Activated naive CD4-positive, alpha-beta T cell (primary cell): Measurements from ENCODE around the gene RXRA.
A peak's percentile ranks its signal among the peaks of the same experiment; 100 is the strongest.

ENCODE experiments used
- DNase-seq, 4 experiments: peaks; one replicate each; lab custom pipeline; 2025; lab: John Stamatoyannopoulos, UW

Gene RXRA

DNA sequence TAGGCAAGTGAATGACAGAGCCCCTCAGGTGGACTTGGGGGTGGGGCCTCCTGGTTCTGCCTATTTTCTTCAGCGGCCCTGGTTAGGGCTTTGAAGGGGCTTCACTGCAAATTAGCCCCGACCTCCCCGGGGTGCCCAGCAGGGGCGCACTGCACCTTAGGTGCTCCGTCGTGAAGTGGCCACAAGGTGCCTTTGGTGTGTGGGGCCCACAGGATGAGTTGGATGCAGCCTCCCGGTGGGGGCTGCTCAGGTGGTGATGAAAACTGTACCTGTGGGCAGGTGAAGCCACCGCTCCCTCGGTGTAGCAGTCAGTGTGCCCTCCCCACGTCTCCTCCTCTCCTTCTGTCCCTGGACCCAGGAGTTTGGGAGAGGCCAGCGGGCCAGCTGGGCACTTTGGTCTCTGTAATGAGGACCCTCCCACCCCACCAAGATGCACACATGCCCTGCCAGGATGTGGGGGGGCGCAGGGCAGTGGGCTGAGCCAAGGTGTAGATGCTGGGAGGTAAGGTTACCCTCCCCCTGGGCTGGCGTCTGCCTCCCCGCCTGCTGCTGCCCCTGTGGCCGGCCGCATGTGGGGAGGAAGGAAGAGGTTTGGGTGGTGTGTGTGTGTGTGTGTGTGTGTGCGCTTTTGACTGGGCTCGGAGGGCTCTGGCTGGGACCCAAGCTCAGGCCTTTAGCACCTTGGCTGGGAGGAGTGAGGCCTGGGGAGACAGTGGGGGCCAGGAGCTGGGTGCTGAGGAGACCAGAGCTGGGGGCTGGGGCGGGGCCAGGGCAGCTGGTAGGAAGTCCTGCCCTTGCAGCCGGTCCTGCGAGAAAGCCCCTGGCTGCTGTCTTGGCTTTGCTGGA lies 55.6 kb downstream of the RXRA start:
- no peak for DNase-seq

DNA sequence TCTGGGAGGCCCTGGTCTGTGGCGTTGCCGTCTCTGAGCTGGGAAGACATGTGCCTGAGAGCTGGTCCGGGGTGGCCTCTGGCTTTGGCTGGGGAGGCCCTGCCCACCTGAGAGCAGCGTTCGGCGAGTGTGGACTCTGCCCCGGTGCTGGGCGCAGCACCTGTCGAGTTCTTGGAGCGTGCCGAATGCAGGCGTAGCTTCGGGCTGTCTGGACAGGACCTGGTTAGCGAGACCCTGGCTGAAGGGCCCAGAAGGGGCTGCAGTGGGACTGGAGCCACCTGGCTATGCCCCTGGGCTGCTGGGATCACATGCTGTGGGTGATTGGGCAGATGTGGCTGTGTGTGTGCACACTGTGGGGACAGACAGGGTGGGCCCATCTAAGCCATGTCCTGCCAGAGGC lies 56.5 kb downstream of the RXRA start:
- no peak for DNase-seq

DNA sequence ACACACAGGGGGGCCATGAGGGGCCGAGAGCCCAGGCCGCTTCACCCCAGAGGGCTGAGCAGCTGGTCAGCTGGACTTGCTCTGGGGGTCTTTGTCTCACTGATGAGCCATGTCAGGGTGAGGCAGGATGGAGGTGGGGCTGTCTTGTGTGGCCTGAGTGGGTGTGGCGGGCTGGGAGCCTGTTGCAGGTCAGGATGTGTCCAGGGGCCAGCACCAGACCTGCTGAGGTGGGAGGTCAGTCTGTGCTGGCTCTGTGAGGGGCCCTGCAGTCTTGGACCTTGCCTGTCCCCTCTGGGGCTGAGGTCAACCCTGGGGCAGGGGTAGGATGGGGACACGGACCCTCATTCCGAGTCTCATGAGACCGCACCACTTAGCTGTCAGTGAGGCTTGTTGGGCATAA lies 56.9 kb downstream of the RXRA start:
- DNase-seq, result no peak

DNA sequence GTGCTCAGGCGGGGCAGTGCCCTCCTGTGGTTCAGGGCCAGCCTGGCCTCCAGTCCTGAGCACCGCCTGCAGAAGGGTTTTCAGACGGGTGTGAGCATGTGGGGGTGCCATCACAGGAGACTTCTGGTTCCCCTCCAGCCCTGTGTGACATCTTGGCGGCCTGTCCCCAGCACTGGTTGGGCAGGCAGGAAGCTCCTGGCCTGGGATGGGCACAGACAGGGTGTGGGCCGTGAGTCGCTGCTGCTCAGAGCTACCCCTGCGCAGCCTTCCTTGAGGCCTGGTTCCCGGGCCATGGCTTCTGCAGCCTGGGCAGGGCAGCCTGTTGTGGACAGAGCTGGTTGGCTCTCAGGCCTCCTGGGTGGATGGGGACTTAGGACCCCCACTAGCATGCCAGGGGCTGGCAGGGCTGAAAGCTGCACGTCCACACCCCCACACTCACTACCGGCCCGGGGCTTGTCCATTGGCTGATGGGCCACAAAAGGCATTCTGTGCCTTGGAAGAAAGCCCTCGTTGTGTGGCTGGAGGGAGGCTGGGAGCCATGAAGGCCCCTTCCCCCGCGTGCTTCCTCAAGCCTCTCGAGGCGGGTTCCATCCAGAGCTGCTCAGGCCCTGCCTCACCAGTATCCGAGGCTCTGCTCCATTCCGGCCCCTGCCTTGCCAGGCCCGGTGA lies 58.7 kb downstream of the RXRA start:
- DNase-seq, result no peak

DNA sequence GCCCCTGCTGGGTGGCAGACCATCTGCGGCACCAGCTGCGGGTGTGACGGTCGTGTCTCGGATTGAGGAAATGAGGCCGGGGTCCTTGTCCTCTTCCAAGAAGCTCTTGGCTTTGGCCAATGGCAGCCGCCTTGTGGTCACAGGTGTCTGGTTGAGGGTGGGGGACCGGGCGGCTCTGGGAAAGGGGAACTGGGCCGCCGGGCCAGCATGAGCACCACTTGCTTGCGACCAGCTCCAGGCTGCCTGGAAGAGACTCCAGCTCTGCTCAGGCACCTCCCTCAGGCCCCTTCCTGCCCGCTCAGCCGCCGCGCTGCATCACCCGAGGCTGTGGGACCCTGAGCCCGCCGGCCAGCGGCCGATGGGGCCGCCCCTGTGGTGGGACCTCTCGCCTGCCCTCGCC lies 59.7 kb downstream of the RXRA start:
- no peak for DNase-seq

DNA sequence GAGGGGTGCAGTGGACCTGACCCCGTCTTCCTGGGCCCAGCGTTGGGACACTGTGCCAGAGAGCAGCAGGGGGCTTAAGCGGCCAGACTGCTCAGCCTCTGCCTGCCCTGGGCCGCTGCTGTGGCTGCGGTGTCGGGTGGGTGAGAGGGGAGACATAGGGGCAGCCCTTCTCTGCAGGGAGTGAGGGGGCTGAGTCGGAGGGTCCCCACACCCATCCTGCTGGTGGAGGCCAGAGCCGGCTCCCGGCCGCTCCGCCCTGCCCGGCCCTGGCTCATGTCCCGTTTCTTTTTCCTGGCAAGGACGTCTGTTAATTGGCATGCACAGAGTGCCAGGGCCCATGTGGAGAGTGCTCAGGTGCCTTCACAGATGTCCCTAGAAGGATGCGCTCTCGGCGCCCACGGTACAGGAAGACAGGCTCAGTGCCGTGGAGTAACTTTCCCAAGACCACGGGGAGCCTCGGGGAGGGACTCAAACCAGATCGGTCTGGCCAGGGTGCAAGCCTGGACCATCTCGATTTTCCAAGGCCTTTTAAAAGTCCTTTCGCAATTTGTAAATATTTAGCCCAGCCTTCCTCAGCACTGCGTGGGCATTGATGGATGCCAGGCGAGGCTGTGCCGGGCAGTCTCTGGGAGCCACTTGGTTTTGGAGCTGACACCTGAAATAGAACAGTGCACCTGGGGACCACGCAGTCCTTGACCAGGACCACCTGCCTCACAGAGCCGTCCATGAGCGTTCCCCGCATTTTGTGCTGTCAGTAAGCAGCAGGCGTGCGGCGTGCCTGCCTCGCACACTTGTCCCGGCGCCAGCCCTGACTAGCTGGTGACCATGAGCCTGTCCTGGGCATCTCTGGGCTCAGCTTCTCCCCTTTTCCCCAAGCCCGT lies 60.9 kb downstream of the RXRA start:
- no peak for DNase-seq

DNA sequence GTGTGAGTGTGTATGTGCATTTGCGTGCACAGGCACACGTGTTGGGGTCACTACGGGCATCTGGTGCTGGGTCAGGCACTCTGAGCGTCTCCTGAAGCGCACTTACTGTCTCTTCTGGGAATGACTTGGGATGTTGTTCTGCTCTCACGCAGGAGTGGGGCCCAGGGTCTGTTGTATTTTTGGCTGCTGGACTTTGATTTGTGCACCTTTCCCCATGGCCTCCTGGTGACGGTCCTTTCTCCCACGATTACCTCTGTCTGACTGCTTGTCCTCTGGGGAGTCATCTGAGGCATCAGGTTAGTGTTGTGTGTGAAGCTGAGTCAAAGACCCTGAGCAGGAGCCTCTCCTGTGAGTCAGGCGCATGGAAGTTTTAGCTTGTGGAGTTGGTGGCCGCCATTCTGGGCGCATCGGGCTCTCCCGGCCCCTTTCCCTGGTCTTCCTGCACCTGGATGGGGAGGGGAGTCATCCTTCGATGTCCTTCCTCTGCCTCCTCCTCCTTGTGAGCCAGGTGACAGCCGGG lies 62.1 kb downstream of the RXRA start:
- no peak for DNase-seq

DNA sequence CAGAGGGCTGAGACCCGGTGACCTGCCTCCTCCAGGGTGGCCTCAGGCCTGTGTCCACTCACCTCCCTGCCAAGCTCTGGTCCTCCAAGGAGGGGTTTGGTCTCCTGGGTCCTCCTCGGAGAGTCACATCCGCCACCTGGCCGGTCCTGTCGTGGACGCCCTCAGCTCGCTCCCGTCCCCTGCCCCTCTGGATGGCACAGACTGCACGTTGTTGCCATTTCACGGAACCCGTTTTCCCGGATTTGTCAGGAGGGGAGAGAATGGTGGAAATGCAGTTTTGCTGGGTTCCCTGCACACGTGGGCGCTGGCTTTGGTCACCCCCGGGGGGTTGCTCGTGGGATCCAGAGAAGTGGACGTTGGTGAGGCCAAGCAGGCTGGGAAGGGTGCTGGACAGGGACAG lies 62.7 kb downstream of the RXRA start:
- no peak for DNase-seq

DNA sequence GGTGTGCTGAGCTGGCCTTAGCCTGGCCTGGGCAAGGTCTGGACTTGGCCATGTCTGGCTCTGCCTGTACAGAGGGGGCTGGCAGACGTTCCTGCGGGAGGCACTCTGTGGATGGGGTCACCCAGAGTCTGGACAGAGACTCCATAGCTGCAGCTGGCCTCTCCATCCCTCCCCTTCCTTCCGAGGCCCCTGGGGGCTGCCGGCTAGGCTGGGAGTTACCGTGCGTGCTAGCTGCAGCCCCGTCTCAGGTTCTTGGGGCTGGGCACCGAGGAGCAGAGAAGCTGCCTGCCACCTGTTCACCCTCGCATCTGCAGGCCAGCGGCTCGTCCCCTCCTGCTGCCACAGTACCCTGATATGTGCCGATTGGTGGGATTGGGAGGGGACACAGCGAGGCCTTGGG lies 63.4 kb downstream of the RXRA start:
- DNase-seq, result no peak

DNA sequence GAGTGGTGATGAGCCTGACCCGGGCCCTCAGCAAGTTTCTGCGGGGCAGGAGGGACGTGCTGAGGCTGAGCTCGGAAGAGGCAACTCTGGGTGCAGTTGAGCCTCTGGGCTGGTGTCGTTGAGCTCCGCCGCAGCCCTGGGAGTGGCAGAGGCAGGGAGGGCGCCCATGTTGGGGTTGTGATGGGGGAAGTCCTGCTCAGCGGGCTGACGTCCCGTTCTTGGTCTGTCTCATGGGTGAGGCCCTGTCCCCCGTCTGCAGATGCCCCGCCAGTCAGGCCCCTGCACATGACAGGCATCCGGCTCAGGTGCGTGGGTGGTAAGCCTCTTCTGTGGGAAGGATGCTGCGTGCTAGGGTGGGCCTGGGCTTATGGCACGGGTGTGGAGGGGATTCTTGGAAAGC lies 64.3 kb downstream of the RXRA start:
- DNase-seq, result peak in 3 of 4 experiments; percentile 33 to 40 (median 40)

DNA sequence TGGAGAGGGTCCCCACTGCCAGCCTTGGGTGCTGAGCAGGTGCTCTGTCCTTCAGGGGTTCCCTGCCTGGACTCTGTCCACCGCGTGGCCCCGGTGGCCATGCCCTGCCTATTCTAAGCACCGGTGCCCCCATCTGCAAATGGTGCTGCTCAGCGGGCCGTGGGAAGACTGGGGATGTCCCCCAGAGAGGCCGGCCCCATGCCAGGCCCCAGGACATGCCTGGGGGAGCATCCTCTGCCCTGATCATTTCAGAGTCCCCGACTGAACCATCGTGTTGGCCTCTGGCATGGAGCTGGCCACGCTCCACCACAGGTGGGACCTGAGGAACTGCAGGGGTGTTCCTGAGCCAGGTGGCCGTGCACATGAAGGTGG lies 64.7 kb downstream of the RXRA start:
- DNase-seq, result no peak

DNA sequence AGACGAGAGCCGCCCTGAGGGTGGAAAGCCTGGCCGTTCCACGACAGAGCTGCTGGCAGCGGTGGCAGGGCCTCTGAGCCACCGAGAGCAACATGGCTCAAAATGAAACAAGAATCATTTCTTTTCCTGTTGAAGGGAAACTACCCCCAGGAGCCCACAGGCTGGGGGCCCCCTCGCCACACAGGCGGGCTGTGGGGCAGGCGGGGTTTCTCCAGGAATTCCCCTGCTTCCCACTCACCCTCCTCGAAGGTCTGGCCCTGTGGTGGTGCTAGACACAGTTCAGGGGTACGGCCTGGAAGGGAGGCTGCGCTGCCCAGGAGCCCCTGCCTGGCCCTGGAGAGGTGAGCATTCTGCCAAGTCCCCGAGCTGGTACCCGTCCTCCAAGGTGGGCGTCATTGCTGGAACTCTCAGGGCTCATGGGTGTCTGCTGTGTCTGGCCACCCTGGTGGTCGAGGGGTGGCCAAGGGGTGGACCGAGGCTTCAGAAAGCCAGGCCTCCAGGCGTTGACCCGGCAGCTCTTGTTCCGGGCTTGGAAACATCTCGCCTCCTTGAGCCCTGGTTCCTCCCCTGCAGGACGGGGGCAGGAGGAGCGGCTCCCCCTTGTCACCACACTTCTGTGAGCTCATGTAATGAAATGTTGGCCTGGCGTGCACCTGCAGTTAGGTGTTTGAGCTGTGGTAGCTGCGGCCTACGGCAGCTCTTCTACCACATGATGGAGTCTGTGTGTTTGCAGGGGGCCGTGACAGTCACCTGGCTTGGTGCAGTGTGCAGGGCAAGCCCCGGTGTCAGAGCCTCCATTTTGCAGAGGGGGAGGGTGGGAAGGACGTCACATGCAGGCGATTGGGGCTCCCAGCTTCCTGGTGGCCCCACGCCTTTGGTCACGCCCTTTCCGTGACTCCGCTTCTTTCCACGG lies 65.3 kb downstream of the RXRA start:
- peak in 2 of 4 experiments; percentile 29 to 46 for DNase-seq

DNA sequence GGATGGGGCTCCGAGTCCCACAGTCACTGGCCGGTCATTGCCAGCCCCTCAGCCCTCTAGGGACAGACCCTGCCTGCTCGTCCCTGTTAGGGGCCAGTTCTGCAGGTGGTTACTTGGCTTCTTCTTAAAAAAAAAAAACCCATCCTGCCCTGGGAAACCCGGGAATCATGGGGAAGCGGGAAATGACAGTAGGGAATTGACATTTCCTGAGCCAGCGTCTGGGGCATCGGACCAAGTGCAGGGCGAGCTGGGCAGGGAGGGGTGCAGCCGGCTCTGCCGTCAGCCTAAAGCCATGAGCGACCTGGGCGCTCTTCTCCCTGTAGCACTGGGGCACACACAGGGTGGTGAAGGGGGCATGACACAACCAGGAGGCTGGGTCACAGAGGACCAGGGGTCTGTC lies 66.6 kb downstream of the RXRA start:
- no peak for DNase-seq

DNA sequence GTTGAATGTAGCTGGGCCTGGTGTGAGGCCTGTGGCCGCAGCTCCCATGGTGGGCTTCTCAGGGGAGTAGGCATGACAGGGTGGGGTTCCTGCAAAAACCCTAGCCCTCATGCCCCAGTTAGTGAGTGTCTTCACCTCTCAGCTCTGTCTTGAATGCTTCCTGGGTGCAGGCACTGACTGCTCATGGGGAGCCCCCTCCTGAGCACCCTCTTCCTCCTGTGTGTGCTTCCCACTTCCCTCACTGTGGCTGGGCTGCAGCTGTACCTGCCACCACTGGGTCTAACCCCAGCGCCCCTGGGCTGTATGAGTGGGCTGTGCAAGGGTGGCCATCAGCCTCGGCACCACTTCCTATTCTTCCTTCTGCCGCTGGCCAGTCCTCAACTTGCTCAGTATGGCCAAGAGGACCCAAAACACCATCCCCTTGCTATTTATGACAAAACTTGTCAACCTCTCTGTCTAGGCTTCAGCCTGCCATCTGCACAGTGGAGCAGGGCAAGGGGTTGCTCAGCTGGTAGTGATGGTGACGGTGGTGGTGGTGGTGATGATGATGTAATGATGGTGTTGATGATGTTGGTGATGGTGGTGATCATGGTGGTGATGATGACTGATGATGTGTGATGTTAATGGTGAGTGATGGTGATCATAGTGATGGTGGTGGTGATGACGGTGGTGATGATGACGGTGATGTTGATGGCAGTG lies 67.5 kb downstream of the RXRA start:
- DNase-seq, result no peak

DNA sequence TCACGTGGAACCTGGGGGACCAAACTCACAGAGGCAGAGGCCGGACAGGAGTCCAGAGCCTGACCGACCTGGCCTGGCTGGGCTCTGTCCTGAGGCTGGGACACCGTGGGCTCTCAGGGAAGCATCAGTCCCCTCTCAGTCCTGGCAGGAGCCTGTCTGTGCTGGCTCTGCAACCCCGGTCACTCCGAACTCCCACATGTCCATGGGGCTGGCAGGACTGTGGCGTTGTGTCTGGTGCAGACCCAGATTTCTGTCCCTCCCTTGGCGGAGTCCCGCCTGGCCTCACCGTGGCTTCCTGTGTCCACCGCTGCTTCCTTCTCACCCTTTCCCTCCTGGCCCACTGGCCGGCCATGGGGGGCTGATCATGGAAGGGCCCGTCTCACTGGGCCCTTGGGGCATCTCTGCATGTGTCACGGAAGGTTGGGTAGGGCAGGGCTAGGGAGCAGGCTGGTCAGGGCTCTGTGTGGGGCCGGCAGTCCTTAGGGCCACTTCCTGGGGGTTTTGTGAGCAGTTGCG lies 68.8 kb downstream of the RXRA start:
- no peak for DNase-seq

DNA sequence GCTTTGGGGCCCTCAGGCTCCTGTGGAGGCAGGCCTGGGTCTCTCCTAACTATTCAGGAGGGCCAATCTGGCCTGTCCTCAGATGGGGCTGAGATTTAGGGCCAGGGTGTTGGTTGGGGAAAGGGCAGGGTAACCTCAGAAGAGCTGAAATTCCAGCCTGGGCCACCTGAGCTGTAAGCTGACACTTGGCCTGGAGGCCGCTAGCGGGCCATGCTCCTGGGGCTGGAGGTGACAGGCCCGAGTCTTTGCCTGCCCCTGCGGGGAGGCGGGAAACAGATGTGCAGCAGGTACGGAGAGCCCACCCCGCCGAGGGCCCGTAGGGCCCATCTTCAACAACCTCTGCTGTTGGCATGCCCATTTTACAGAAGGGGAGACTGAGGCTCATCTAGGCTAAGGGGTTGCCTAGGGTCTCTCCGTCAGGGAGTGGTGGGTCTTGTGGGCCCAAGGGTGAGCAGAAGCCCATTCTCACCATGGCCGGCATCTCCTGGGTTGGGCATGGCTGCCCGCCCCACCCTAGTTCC lies 69.5 kb downstream of the RXRA start:
- DNase-seq, result no peak

DNA sequence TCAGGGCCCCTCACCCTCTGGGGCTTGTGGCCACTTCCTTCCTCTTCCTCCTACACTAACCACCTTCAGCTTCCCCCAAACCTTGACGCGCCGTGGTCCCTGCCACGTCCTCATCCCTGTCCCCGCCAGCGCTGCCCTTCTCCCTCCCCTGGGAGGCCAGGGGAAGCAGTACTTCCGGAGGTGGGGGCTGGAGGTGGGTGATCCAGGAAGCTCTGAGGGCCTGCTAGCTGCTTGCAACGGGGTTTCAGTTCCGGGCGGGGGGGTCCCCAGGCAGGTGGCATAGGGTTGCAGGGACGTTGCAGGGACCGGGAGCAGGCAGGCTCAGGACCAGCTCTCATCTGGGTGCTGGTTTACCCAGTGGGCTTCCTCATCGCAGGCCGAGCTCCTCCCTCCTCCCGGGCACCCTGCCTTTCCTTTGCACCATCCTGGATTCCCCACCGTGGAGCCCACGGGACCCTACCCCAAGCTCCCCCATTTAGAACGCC lies 70.0 kb downstream of the RXRA start:
- DNase-seq, result peak in 1 of 4 experiments; percentile 13

DNA sequence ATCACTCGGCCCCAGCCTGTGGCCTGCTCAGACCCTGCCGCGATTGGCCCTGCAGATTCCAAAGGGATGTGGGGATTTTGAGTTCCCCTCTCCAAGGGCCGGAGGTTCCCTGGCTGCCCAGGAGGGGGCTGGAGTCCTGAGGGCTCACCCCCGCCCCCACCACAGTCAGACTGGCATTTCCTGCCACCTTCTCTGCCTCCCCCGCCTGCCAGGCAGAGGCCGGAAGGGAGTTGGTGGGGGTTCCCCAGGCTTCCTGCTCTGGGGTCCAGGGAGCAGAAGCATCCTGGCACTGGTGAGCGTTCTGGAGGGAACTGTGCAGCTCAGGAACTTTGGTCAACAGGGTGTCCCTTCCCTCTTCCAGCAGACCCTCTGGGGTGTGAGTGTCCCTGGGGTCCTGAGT lies 70.6 kb downstream of the RXRA start:
- peak in 2 of 4 experiments; percentile 32 to 36 for DNase-seq

DNA sequence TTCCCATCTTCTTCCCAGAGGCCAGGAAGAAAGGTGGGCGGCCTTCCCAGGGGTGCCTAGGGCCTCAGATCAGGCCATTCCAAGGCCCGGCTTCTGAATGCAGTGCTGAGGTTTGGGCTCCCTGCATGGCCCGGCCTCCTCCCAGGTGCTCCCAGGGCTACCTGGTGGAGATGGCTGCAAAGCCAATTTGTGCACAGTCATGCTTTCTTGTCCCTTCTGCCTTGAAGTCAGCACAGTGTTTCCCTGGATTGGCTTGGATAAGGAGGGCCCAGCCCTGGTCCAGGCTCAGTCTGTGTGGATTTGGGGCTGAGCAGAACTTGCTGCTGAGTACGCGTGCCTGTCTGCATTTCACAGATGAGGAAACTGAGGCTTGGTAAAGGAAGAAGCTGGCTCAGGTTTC lies 72.5 kb downstream of the RXRA start:
- DNase-seq, result no peak

DNA sequence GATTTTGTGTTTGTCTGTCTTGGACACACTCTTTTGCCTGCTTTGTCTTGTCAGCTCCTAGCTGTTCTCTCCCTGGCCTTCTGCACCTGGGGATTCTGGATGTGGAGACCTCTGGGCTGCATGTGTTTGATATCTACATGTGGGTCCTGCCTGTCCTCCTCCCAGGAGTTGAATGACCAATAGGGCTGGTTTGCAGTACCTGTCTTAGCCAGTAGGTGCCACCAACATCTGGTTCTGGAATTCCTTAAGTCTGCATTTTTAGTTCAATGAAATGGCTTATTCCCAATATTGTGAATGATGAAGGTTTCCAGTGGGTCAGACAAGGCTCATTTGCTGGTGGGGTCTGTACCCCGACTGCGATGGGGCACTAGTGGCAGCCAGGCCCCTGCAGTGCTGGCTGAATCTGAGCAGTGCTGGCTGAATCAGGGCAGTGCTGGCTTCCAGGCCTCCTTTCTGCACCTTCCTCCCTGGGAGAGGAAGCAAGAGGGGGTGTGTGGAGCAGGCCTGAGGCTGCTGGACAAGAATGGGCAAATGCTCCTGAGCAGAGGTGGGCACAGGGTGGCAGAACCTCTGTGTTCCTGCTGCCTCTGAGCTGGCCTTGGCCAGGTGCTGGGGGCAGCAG lies 73.3 kb downstream of the RXRA start:
- no peak for DNase-seq
